HCT116 (cell line): ENCODE results near the gene FGF16. TPM values are rescaled to one million over a fixed set of nuclear protein-coding genes. Genes with fewer than 3 reads are reported as not detected.

Experiments
- ATAC-seq: fragments of 200-7000 bp; cut with Tn5 transposase; 2 replicates; pipeline ENCODE4 v1.9.1; 2020; ENCODE audit warnings: mild to moderate bottlenecking, moderate library complexity
- BruUV-seq: library from RNA; stranded (reverse); fragments of 400-500 nt; replicated peaks from 2 replicates; lab custom pipeline; 2021; lab: Mats Ljungman, UMichigan
- CTCF ChIA-PET: fragments of 300-600 bp; sonication (Branson Sonifier 250); formaldehyde crosslinking; loops from one replicate; lab custom pipeline; 2021; ENCODE audit warnings: antibody characterized with exemption; lab: Charles Lee
- POLR2A ChIA-PET: fragments of 300-600, 350-600 bp; sonication (Branson Sonifier 250); formaldehyde crosslinking; loops from one replicate; lab custom pipeline; 2021; ENCODE audit warnings: antibody characterized with exemption; lab: Charles Lee
- RAD21 ChIA-PET, 2 experiments: fragments of 300-600 bp; sonication (Branson Sonifier 250); formaldehyde crosslinking; loops; one replicate each; lab custom pipeline; 2023; ENCODE audit warnings: low total read pairs in 2 of 2; ENCODE audit not compliant: uncharacterized antibody in 2 of 2, unreplicated experiment in 2 of 2, low non-redundant PET in 1 of 2; lab: Charles Lee
- DNase-seq: peaks from one replicate; pipeline ENCODE4 v3.0.0-alpha.2; 2010; ENCODE audit warnings: low read depth, low spot score
- H2AFZ ChIP-seq: fragments of 200-600 bp; shearing (Covaris generic), sonication (generic); 2 replicates; pipeline ENCODE4 v1.6.1; 2017; ENCODE audit warnings: low read depth, mixed run types, mixed read lengths, antibody characterized with exemption, low read length; ENCODE audit not compliant: poor library complexity, severe bottlenecking
- H3K27ac ChIP-seq: 2 replicates; pipeline ENCODE4 v1.5.1; 2012; ENCODE audit warnings: low read depth, low read length
- H3K27me3 ChIP-seq: fragments of 200-600 bp; sonication (generic); 2 replicates; pipeline ENCODE4 v1.6.1; 2016; ENCODE audit warnings: mixed run types, low read length, mixed read lengths; ENCODE audit not compliant: insufficient read depth
- H3K36me3 ChIP-seq, 2 experiments: fragments of 200-500 bp in 1 of 2; fragments of 200-600 bp in 1 of 2; sonication (Bioruptor generic) in 1 of 2; sonication (generic) in 1 of 2; 2 replicates each; pipeline versions ENCODE4 v1.5.1 to v1.6.1; 2014 to 2016; ENCODE audit warnings: low read length in 2 of 2, inconsistent platforms in 1 of 2, mixed read lengths in 1 of 2, mixed run types in 1 of 2; ENCODE audit not compliant: insufficient read depth in 2 of 2, control insufficient read depth in 1 of 2
- H3K4me1 ChIP-seq, 2 experiments: fragments of 200-600 bp in 1 of 2; sonication (generic) in 1 of 2; 2 replicates each; pipeline versions ENCODE4 v1.5.1 to v1.6.1; 2012 to 2017; ENCODE audit warnings: low read length in 2 of 2, inconsistent platforms in 1 of 2, mild to moderate bottlenecking in 1 of 2, mixed read lengths in 1 of 2, mixed run types in 1 of 2, moderate library complexity in 1 of 2; ENCODE audit not compliant: insufficient read depth in 2 of 2, control insufficient read depth in 1 of 2
- H3K4me2 ChIP-seq: fragments of 200-600 bp; sonication (generic); 2 replicates; pipeline ENCODE4 v1.6.1; 2017; ENCODE audit warnings: mixed run types, low read length, mixed read lengths
- H3K4me3 ChIP-seq, 2 experiments: fragments of 200-600 bp in 1 of 2; sonication (generic) in 1 of 2; replicated peaks in 1 of 2; 2 replicates each; pipeline ENCODE4 v1.5.1; 2011 to 2016; ENCODE audit warnings: low read length in 2 of 2, control low read depth in 1 of 2, low read depth in 1 of 2, mild to moderate bottlenecking in 1 of 2, mixed read lengths in 1 of 2, mixed run types in 1 of 2
- H3K79me2 ChIP-seq: fragments of 200-600 bp; sonication (generic); 2 replicates; pipeline ENCODE4 v1.6.1; 2017; ENCODE audit warnings: mild to moderate bottlenecking, mixed run types, low read length, moderate library complexity, mixed read lengths; ENCODE audit not compliant: insufficient read depth
- H3K9ac ChIP-seq: fragments of 200-600 bp; sonication (generic); 2 replicates; pipeline ENCODE4 v1.6.1; 2016; ENCODE audit warnings: low read length, mixed read lengths
- H3K9me2 ChIP-seq: fragments of 200-600 bp; sonication (generic), shearing (Covaris generic); 2 replicates; pipeline ENCODE4 v1.6.1; 2017; ENCODE audit warnings: mixed run types, mild to moderate bottlenecking, moderate library complexity; ENCODE audit not compliant: insufficient read depth
- H3K9me3 ChIP-seq, 2 experiments: fragments of 200-500 bp in 1 of 2; fragments of 200-600 bp in 1 of 2; sonication (Bioruptor generic) in 1 of 2; sonication (generic) in 1 of 2; 2 replicates each; pipeline ENCODE4 v1.6.1; 2014 to 2017; ENCODE audit warnings: low read length in 2 of 2, mixed read lengths in 2 of 2, inconsistent platforms in 1 of 2, low read depth in 1 of 2, mild to moderate bottlenecking in 1 of 2, mixed run types in 1 of 2, moderate library complexity in 1 of 2; ENCODE audit not compliant: control insufficient read depth in 1 of 2, insufficient read depth in 1 of 2
- H4K20me1 ChIP-seq: fragments of 200-600 bp; sonication (generic), shearing (Covaris generic); 2 replicates; pipeline ENCODE4 v1.6.1; 2017; ENCODE audit warnings: mixed run types, mild to moderate bottlenecking, moderate library complexity; ENCODE audit not compliant: insufficient read depth
- CBX3 ChIP-seq: IDR thresholded peaks from 2 replicates; pipeline ENCODE4 v1.6.1; 2012; ENCODE audit warnings: low read depth
- CEBPB ChIP-seq: IDR thresholded peaks from 2 replicates; pipeline ENCODE4 v1.6.1; 2012; ENCODE audit warnings: low read depth
- CTCF ChIP-seq, 3 experiments: fragments of 200-600 bp in 1 of 3; sonication (generic) in 1 of 3; IDR thresholded peaks in 2 of 3; conservative IDR thresholded peaks in 1 of 3; 2 replicates each; pipeline ENCODE4 v1.5.1; 2012 to 2017; ENCODE audit warnings: low read depth in 2 of 3, low read length in 2 of 3, antibody characterized with exemption in 1 of 3, borderline replicate concordance in 1 of 3, control low read depth in 1 of 3, mild to moderate bottlenecking in 1 of 3, mixed read lengths in 1 of 3, mixed run types in 1 of 3, moderate library complexity in 1 of 3; ENCODE audit not compliant: insufficient read depth in 1 of 3
- EZH2 ChIP-seq: fragments of 200-600 bp; sonication (generic); IDR thresholded peaks from 2 replicates; pipeline ENCODE4 v1.6.1; 2017; ENCODE audit warnings: antibody characterized with exemption, mixed run types
- EZH2phosphoT487 ChIP-seq: fragments of 200-600 bp; IDR thresholded peaks from 2 replicates; pipeline ENCODE4 v1.6.1; 2018; ENCODE audit warnings: antibody characterized with exemption, borderline replicate concordance
- FOSL1 ChIP-seq: IDR thresholded peaks from 2 replicates; pipeline ENCODE4 v1.6.1; 2012; ENCODE audit warnings: low read depth
- JUND ChIP-seq: IDR thresholded peaks from 2 replicates; pipeline ENCODE4 v1.6.1; 2012
- SRF ChIP-seq: IDR thresholded peaks from 2 replicates; pipeline ENCODE4 v1.6.1; 2012; ENCODE audit warnings: low read depth
- TCF7L2 ChIP-seq: IDR thresholded peaks from 2 replicates; pipeline ENCODE4 v1.7.0; 2011; ENCODE audit warnings: borderline replicate concordance, inconsistent platforms; ENCODE audit not compliant: insufficient read depth, insufficient read length; ENCODE audit errors: extremely low read depth
- ZFX ChIP-seq: fragments of 450-650 bp; IDR thresholded peaks from 2 replicates; pipeline ENCODE4 v1.6.1; 2017
- intact Hi-C: fragments of 100-400 bp; cut with micrococcal nuclease; formaldehyde crosslinking; loops from 2 replicates; pipeline ENCODE4 v1.10.0; 2022
- total RNA-seq: library from RNA; stranded (reverse); gene quantifications from one replicate; pipeline ENCODE4 v1.2.1, GENCODE V29; 2021; ENCODE audit not compliant: unreplicated experiment
- TF ChIP-seq, protein P1 (sequence below): IDR thresholded peaks from 2 replicates; pipeline ENCODE4 v1.6.1; 2012
- TF ChIP-seq, protein P2 (sequence below): IDR thresholded peaks from 2 replicates; pipeline ENCODE4 v1.6.1; 2011; ENCODE audit warnings: mild to moderate bottlenecking, low read length, moderate library complexity; ENCODE audit not compliant: insufficient replicate concordance; ENCODE audit errors: extremely low read depth
- TF ChIP-seq, protein P3 (sequence below): IDR thresholded peaks from 2 replicates; pipeline ENCODE4 v1.6.1; 2012; ENCODE audit warnings: low read depth

Gene FGF16
- total RNA-seq, 1 experiment from 2014 or later = not detected

DNA sequence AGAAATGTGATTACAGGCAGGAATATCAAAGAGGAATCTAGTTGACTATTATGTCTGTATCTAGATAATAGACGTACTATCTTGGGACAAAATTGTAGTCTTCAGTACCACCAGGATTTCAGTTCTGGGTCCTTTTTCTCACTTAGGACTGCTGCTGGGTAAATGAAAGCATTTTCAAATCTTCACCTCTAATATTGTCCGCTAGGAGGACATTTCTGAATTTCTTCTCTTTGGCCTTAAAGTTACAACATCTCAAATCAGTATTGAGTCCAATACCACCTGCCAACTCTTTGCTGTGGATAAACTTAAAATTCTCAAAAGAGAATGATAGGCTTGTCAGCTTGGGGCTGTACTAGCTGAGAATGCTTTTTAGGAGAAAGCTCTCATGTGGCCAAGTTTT lies 6.0 kb downstream of the FGF16 start:
- no peaks in the 10 kb centered on the region for H3K27me3 ChIP-seq
- H3K4me1 ChIP-seq = no peaks in the 10 kb centered on the region
- no peak overlapping the region for H3K4me3 ChIP-seq
- no peak overlapping the region for H3K9ac ChIP-seq
- POLR2A ChIA-PET = no interaction called here
- no peaks in the 10 kb centered on the region for H4K20me1 ChIP-seq
- intact Hi-C loops = no loop called here
- no peak overlapping the region for H2AFZ ChIP-seq
- no peaks in the 10 kb centered on the region for H3K36me3 ChIP-seq
- ATAC-seq (no peak), DNase-seq (no peak)
- no peak overlapping the region for H3K4me2 ChIP-seq
- CTCF ChIA-PET = no interaction called here
- TF ChIP-seq TCF7L2 = no peak
- TF ChIP-seq, protein P1, sequence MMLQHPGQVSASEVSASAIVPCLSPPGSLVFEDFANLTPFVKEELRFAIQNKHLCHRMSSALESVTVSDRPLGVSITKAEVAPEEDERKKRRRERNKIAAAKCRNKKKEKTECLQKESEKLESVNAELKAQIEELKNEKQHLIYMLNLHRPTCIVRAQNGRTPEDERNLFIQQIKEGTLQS = no peak
- TF ChIP-seq SRF = no peak
- no peak for TF ChIP-seq EZH2phosphoT487
- TF ChIP-seq EZH2 = no peak
- TF ChIP-seq JUND = no peak
- no peak for TF ChIP-seq CEBPB
- TF ChIP-seq, protein P2, sequence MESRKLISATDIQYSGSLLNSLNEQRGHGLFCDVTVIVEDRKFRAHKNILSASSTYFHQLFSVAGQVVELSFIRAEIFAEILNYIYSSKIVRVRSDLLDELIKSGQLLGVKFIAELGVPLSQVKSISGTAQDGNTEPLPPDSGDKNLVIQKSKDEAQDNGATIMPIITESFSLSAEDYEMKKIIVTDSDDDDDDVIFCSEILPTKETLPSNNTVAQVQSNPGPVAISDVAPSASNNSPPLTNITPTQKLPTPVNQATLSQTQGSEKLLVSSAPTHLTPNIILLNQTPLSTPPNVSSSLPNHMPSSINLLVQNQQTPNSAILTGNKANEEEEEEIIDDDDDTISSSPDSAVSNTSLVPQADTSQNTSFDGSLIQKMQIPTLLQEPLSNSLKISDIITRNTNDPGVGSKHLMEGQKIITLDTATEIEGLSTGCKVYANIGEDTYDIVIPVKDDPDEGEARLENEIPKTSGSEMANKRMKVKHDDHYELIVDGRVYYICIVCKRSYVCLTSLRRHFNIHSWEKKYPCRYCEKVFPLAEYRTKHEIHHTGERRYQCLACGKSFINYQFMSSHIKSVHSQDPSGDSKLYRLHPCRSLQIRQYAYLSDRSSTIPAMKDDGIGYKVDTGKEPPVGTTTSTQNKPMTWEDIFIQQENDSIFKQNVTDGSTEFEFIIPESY = no peak
- no peak for TF ChIP-seq CBX3
- TF ChIP-seq, protein P3, sequence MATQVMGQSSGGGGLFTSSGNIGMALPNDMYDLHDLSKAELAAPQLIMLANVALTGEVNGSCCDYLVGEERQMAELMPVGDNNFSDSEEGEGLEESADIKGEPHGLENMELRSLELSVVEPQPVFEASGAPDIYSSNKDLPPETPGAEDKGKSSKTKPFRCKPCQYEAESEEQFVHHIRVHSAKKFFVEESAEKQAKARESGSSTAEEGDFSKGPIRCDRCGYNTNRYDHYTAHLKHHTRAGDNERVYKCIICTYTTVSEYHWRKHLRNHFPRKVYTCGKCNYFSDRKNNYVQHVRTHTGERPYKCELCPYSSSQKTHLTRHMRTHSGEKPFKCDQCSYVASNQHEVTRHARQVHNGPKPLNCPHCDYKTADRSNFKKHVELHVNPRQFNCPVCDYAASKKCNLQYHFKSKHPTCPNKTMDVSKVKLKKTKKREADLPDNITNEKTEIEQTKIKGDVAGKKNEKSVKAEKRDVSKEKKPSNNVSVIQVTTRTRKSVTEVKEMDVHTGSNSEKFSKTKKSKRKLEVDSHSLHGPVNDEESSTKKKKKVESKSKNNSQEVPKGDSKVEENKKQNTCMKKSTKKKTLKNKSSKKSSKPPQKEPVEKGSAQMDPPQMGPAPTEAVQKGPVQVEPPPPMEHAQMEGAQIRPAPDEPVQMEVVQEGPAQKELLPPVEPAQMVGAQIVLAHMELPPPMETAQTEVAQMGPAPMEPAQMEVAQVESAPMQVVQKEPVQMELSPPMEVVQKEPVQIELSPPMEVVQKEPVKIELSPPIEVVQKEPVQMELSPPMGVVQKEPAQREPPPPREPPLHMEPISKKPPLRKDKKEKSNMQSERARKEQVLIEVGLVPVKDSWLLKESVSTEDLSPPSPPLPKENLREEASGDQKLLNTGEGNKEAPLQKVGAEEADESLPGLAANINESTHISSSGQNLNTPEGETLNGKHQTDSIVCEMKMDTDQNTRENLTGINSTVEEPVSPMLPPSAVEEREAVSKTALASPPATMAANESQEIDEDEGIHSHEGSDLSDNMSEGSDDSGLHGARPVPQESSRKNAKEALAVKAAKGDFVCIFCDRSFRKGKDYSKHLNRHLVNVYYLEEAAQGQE = no peak
- TF ChIP-seq ZFX = no peak
- no peak for TF ChIP-seq FOSL1
- TF ChIP-seq CTCF (IDR thresholded peaks at IDR 0.05 in 2 of 3, conservative IDR thresholded peaks at IDR 0.05 in 1 of 3; ENCODE audit: borderline replicate concordance in 1 of 3, insufficient read depth in 1 of 3, low read depth in 2 of 3, low read length in 2 of 3) = no peak
- H3K27ac ChIP-seq = no peak overlapping the region
- H3K79me2 ChIP-seq = no peaks in the 10 kb centered on the region
- RAD21 ChIA-PET = no interaction called here
- no TSS peak for BruUV-seq
- H3K9me3 ChIP-seq = no peaks in the 10 kb centered on the region
- H3K9me2 ChIP-seq = no peaks in the 10 kb centered on the region
